Left lobe of liver (tissue), 2 donors: ENCODE measurements around the gene CD99. TPM values are rescaled to one million over a fixed set of nuclear protein-coding genes. Genes with fewer than 3 reads are reported as not detected.
"Not testable (repeated sequence)": the region's sequence is repeated elsewhere in the genome, so short reads cannot be mapped to it uniquely, and the experiment has no call there.

ENCODE experiments used
- ATAC-seq: fragments of 200-7000 bp; cut with Tn5 transposase; one replicate; pipeline ENCODE4 v1.9.1; 2020; ENCODE audit warnings: mild to moderate bottlenecking, moderate library complexity
- DNase-seq: peaks from one replicate; pipeline ENCODE4 v3.0.0-alpha.2; 2020; ENCODE audit warnings: low spot score
- total RNA-seq: library from RNA; stranded (reverse); gene quantifications from one replicate; pipeline ENCODE4 v1.2.1, GENCODE V29; 2021
- donor health status: DM: no; HTN: no; CAD: no; lungs with moderate emphysema.
- donor health status: DM: no; HTN: yes; CAD: no.

Gene CD99
- total RNA-seq, 1 donor from 2014 or later = 152 TPM

DNA sequence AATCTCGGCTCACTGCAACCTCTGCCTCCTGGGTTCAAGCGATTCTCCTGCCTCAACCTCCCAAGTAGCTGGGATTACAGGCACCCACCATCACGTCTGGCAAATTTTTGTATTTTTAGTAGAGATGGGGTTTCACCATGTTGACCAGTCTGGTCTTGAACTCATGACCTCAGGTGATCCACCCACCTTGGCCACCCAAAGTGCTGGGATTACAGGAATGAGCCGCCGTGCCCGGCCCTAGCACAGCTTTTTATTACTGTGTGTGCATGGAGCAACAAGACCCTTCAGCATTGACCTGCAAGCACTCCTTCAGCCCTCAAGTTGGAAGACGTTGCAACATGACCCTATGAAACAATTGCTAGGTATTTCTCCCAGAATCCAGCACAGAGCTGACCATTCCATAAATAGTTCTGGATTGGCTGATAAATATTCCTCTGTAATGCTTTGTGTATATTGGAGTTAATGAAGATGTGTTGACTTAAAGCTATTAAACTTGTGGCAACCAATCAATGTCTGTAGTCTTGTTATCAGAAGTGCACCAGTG lies 15.4 kb upstream of the CD99 start:
- not testable (repeated sequence) for DNase-seq, ATAC-seq

DNA sequence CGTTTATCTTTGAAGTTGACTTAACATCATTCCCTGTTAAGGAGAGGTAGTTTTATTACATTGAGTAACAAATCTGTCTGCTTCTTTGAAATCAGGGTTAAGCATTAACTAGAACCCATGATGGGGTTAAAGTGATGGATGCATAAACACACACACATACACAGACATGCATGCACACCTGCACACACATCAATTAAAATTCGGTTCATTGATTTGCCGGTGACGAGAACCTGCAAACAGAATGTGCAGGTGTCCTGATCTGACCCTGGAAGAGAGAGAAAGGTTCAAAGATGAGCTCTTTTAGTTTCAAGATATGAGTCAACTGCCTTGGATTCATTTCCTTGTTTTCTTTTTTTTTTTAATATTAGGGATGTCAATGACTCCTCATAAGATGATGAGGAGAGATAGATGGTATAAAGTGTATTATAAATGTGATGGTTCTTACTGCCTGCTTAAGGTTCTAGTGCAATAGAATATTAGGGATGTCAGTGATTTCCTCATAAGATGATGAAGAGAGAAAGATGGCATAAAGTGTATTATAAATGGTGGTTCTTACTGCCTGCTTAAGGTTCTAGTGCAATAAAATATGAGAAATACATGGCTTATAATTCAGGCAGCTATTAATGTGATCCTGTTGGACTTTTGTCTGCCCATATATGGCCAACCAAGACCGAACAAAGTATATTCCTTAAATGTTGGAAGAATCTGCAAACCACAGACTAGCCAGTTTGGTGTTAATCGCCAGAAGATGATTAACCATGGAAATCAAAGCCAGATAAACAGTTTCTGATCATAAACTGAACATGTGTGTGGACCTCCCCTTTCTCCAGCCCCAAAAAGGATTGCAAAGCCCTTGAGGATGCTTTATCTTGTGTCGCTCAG lies 14.1 kb upstream of the CD99 start:
- DNase-seq (no peak), ATAC-seq (no peak)

- peak; percentile 24 for ATAC-seq
- DNase-seq = no peak
These were observed 13.3 kb upstream of the CD99 start for GRCh38 chrX:2677764-2678163.

DNA sequence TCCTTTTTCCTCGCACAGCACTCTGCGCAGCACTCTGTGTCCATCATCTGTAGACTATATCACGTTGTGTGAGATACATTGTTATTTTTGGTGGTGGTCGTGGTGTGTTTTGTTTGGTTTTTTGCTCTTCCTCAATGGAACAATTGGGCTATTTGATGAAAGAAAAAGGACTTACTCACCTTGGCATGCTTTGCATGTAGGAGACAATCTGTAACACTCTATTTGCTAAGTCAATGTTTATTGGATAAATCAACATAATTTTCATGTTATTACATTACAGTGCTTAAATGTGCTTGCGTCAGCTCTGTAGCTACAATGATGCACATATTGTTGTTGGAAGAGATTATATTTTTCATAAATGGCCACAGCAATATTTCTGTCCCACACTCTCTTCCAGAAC lies 12.5 kb upstream of the CD99 start:
- no peak for DNase-seq
- no peak for ATAC-seq

DNA sequence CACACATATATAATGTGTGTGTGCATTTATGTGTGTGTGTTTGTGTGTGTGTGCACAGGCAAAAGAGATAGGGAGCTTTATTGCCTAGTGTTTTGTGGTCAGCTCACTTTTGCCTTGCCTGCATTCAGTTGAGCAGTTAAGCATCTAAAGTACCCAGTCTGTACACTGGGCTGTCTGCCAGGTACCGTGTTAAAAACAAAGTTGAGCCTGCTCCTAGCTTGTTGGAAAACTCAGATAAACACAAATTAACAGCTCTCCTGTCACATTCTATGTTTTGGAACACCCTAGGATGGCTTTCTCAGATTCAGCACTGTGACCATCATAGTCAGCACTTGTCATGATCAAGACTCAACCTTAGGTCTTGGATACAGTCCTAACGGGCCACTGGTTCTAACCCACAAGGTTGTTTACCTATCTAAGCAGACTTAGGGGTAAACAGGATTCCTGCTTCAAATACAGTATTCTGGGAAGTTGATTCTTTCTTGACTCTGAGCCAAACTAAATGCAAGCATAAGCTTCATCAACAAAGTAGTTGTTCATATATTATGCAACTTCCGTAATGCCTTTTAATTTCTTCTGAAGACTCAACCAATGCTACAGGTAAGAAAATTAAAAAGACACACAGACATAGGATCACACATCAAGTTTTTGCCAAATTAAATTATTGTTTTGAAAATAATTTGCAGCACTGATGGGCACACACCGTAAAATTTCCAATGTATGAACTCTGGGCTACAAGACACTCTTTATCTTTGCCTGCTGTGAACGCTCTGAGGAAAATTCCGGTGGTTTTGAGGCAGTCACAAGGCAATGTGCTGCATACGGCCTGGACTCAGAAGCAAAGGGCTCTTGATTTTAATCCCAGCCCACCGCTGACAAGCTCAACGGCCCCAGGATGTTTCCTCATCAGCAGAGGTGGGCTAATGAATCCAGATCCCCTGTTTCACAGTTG lies 11.3 kb upstream of the CD99 start:
- DNase-seq = no peak
- ATAC-seq = no peak

- ATAC-seq = no peak
These were observed 10.4 kb upstream of the CD99 start for GRCh38 chrX:2680486-2681348.

DNA sequence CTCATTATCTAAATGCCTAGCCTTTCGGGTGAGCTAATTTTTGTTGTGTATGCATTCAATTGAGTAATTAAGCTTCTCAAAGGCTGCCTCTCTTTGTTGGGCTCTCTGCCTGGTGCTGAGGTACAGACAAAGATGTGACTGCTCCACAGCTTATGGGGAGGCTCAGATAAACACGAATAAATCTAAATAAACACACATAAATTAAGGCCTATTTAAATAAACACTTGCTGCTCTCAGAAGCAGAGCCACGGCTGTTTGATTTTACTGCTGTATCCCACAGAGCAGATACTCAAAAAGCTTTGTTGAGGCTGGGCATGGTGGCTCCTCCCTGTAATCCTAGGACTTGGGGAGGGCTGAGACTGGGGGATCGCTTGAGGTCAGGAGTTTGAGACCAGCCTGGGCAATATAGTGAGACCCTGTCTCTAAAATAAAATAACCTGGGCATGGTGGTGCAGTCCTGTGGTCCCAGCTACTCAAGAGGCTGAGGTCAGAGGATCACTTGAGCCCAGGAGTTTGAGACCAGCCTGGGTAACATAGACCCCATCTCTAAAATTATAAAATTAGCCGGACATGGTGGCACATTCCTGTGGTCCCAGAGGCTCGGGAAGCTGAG lies 8.4 kb upstream of the CD99 start:
- DNase-seq (no peak), ATAC-seq (no peak)

More at GRCh38 chrX:2680486-2681348, 10.4 kb upstream of the CD99 start:
- DNase-seq = no peak

GRCh38 chrX:2684256-2684655 lies 6.8 kb upstream of the CD99 start:
- DNase-seq = no peak
- ATAC-seq = no peak

DNA sequence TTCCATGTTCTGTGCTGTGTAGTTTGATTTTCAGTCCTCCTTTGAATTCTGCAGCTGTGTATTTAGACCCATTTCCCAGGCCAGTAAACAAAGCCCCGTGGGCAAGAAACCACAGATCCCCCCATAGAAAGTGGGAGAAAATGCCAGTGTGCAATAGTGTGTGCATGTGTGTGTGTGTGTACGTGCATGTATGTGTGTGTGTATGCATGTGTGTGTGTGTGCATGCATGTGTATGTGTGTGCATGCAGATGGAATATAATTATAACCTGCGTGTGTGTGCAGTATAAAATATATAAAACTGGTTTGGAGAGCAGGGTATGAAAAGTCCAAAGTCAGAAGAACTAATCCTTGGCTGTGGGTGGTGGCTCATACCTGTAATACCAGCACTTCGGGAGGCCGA lies 5.2 kb upstream of the CD99 start:
- DNase-seq (no peak), ATAC-seq (no peak)

- DNase-seq (peak; percentile 60), ATAC-seq (peak; percentile 47)
These were observed 1.1 kb upstream of the CD99 start for GRCh38 chrX:2689773-2690666.

GRCh38 chrX:2691543-2692220 lies 587 bp downstream of the CD99 start:
- peak; percentile 42 for ATAC-seq
- peak; percentile 56 for DNase-seq

GRCh38 chrX:2692221-2693112 lies 1.4 kb downstream of the CD99 start:
- ATAC-seq = no peak
- no peak for DNase-seq

DNA sequence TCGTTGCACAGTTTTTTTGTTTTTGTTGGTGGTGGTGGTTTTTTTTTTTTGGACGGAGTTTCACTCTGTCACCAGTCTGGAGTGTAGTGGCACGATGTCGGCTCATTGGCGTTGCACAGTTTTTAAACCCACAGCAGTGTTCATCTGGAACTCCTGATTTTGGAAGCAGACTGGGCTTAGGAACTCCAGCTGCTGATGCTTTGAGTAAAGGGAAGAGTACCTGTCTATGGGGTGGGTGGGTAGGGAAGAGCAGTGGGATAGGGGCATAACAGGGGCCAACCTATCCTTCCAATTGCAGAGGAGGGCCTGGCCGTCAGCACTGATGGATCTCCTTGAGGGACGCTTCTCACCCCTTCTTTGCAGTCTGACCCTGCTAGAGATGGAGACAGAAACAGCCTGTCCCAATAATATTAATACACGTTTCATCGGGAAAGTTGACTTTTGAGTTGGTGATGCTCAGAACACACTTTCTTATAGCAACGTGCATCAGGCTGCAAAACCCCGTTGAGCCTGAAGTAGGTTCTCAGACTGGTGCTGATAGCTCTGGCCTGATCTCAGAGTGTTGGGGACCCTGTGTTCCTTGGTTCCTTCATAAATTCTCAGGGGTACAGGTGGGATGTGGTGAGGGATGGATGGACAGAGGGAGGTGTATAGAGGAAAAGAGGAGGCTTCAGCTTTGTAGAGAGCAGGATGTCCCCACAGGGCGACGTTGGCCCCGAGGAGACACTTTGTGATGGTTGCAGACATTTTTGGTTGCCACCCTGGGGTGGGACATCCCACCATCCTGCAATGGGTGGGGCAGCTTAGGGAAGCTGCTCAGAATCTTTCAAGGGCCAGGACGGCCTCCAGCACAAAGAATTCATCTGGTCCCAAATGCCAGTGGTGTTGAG lies 2.3 kb downstream of the CD99 start:
- DNase-seq = no peak

DNA sequence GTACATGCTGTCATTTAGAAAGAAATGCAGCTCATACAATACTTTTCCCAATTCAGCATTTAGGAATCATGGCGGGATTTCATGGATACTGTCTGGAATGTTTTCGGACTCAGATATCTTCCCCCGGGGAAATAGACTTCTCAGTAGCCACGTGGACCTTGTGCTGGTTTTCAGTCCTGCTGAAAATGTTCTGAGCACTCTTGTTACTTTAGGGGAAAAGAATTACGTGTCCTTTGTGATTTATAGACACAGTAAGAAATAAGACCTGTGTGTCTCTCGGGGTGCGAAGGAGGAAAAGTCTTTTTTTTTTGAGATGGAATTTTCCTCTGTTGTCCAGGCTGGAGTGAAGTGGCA lies 3.8 kb downstream of the CD99 start:
- ATAC-seq (no peak), DNase-seq (no peak)

More for the DNA sequence above, 2.3 kb downstream of the CD99 start:
- ATAC-seq = no peak

DNA sequence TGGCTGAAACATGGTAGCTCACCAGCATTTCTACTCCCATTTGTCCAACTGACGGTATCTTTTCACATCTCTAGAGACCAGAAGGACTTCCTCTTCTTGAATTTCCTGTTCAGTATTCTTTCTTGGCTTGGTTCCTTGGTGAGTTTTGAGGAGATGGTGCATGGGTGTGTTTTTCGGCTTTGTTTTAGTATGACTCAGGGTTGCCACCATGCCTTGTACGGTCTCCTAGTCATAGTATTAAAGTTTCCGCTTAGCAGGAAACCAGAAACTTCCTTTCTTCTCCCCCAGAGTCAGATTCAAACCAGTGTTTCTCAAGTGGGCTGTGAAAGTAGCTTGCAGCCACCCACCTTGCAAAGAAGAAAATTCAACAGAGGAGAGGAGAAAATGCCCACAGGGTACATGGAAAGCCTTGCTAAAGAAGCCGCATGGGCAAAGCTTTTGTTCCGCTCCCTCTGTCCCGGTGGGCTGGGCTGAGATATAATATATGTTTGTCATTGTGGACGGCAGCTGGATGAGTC lies 5.7 kb downstream of the CD99 start:
- DNase-seq = no peak
- no peak for ATAC-seq

- DNase-seq = no peak
- ATAC-seq = peak; percentile 54
These were observed 6.2 kb downstream of the CD99 start for GRCh38 chrX:2697306-2697705.
